Activated CD4-positive, alpha-beta T cell treated with anti-CD3 and anti-CD28 coated beads, Interleukin-2, amount 10 ng/mL, durations not matched to agents 24 days and 14 days (primary cell): ENCODE results near the gene TRAF2. TPM values are rescaled to one million over a fixed set of nuclear protein-coding genes. Genes with fewer than 3 reads are reported as not detected.
A peak's percentile ranks its signal among the peaks of the same experiment; 100 is the strongest.

Experiments
- DNase-seq: peaks from one replicate; pipeline ENCODE4 v3.0.0; 2022
- H3K27ac Mint-ChIP-seq: one replicate; pipeline ENCODE4 v1.8.0; 2022; ENCODE audit warnings: mild to moderate bottlenecking, mixed read lengths
- H3K27me3 Mint-ChIP-seq: one replicate; pipeline ENCODE4 v1.8.0; 2022; ENCODE audit warnings: mixed read lengths
- H3K36me3 Mint-ChIP-seq: one replicate; pipeline ENCODE4 v1.8.0; 2022; ENCODE audit warnings: low read depth, mild to moderate bottlenecking, mixed read lengths
- H3K4me1 Mint-ChIP-seq: one replicate; pipeline ENCODE4 v1.8.0; 2021; ENCODE audit warnings: mixed read lengths
- H3K4me3 Mint-ChIP-seq: one replicate; pipeline ENCODE4 v1.8.0; 2022; ENCODE audit warnings: mild to moderate bottlenecking, moderate library complexity, mixed read lengths
- H3K9me3 Mint-ChIP-seq: one replicate; pipeline ENCODE4 v1.8.0; 2021; ENCODE audit warnings: mixed read lengths
- intact Hi-C: fragments of 100-400 bp; cut with micrococcal nuclease; formaldehyde crosslinking; loops from one replicate; pipeline ENCODE4 v1.15.1; 2023
- total RNA-seq: library from RNA; stranded (reverse); gene quantifications from 2 replicates; pipeline ENCODE4 v1.2.3, GENCODE V29; 2022

TRAF2 gene
- total RNA-seq, 1 donor from 2014 or later, result 66.6 TPM

DNA sequence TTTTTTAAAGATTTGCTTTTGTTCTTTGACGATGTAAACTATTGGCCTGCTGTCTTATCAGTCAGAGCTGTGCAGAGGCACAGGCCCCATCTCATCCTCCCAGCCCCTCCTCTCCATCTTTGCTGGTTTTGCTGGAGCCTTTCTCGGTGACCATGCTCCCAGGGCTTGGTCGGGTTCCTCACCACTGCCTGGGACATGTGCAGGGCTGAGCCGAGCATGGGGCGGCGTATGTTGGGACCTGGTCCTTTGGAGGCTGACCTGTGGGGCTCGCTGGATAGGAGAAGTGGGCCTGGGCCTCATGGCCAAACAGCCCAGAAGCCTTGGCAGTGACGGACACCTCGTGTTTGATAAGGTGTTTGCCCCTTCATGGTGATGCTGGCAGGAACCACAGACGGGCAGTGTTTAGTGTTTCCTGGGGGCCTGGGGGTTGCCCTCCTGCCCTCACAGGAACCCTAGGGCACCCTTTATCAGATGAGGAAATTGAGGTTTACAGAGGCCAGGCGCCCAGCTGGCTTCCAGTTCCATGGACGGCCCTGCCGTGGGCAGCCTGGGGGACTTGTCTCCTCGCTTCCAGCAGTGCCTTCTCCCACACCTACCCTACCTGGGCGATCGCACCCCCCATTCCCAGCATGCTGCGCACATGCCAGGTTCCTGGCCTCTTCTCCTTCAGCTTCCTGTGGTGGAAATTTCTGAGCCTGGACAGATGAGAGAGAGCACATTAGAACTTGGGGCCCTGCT is 27.6 kb downstream of the TRAF2 start:
- Mint-ChIP-seq H3K4me3 (no peak overlapping the region), H3K27me3 (no peaks in the 10 kb centered on the region), H3K36me3 (peaks cover 53% of the 10 kb centered on the region), H3K27ac (peak overlapping the region; percentile 47), H3K9me3 (no peaks in the 10 kb centered on the region), H3K4me1 (peaks cover 9% of the 10 kb centered on the region)
- intact Hi-C loops, result no loop called here
- DNase-seq, result no peak

DNA sequence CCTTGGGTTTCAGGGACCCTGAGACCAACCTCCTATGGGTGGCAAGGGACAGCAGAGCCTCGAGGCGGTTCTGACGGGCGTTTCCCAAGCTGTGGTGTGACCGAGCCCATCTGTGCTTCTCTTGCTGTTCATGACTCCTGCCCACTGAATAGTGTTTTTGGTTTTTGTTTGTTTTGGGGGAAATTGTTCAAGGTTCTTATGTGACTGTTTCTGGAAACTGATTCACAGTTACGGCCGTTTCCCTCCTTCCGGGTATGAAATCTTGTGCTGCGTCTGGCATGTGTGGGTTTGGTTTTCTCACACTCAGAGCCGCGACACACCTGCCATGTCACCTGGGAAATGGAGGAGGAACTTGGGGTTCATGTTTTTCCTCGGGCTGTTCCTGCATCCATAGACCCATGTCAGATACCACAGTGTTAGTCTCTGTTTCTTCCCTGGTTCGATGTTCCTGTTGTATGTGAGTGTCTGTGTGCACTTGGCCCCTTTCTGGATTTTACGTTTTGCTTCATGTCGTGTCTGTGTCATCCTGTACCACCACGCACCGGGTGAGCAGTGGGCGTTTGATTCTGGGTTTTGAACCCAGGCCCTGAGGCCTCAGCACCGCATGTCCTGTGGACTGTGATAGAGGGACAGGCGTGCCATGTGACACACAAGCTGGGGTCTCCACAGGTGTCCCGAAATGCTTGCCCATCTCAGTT is 29.5 kb downstream of the TRAF2 start:
- Mint-ChIP-seq H3K36me3 (peaks cover 49% of the 10 kb centered on the region), H3K4me3 (no peak overlapping the region)
- intact Hi-C loops, result no loop called here

DNA sequence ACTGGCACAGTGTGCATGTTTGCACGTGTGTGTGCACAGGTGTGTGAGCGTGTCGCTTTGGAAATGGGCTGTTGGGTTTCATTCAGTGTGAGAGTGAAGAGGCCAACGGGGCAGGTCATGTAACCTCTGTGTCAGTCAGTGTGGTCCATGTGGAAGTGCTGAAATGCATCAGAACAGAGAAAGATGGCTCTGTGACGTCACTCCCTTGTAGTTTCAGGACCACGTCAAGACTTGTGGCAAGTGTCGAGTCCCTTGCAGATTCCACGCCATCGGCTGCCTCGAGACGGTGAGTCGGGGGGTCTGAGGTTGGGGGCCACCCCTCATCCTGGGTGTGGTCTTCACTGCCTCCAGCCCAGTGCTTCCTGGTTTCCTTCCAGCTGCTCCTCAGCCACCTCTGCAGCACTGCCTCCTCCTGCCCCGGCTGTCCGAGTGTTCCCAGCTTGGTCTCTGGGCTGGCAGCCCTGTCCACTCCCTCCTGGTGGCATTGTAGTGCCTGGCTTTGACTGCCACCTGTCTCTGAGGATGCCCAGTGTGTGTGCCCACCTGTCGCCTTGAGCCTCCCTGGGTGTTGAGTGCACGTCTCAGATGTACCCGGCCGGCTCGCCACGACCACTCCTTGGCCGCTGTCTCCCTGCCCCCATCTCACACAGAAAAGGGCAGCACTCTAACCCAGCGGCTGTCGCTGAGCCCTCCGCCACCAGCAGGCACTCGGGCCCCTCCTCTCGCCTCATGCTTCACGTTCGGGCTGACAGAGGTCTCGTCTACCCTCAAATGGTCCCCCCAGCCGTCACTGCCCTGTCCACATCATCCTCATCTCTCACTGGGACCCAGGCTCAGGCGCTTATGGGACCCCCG is 30.2 kb downstream of the TRAF2 start:
- H3K27me3 Mint-ChIP-seq, result no peaks in the 10 kb centered on the region
- H3K4me1 Mint-ChIP-seq, result peaks cover 5% of the 10 kb centered on the region
- no peak overlapping the region for H3K4me3 Mint-ChIP-seq
- DNase-seq, result no peak
- peaks cover 45% of the 10 kb centered on the region for H3K36me3 Mint-ChIP-seq
- intact Hi-C loops, result no loop called here
- peak overlapping the region; percentile 76 for H3K27ac Mint-ChIP-seq
- no peaks in the 10 kb centered on the region for H3K9me3 Mint-ChIP-seq

More for the DNA sequence above, 29.5 kb downstream of the TRAF2 start:
- H3K4me1 Mint-ChIP-seq, result peaks cover 5% of the 10 kb centered on the region
- no peaks in the 10 kb centered on the region for H3K9me3 Mint-ChIP-seq
- DNase-seq, result no peak
- H3K27ac Mint-ChIP-seq, result peak overlapping the region; percentile 76
- no peaks in the 10 kb centered on the region for H3K27me3 Mint-ChIP-seq

GRCh38 chr9:136917902-136918301 is 31.6 kb downstream of the TRAF2 start:
- Mint-ChIP-seq H3K36me3 (peaks cover 54% of the 10 kb centered on the region), H3K9me3 (no peaks in the 10 kb centered on the region), H3K4me3 (no peak overlapping the region), H3K27ac (peak overlapping the region; percentile 30), H3K4me1 (peaks cover 5% of the 10 kb centered on the region), H3K27me3 (no peaks in the 10 kb centered on the region)
- intact Hi-C loops, result no loop called here
- no peak for DNase-seq

GRCh38 chr9:136920069-136920468 is 33.8 kb downstream of the TRAF2 start:
- H3K27ac Mint-ChIP-seq, result no peak overlapping the region
- peaks cover 62% of the 10 kb centered on the region for H3K36me3 Mint-ChIP-seq
- no peak for DNase-seq
- no peaks in the 10 kb centered on the region for H3K9me3 Mint-ChIP-seq
- peaks cover 5% of the 10 kb centered on the region for H3K4me1 Mint-ChIP-seq
- H3K4me3 Mint-ChIP-seq, result no peak overlapping the region
- intact Hi-C loops, result no loop called here
- H3K27me3 Mint-ChIP-seq, result no peaks in the 10 kb centered on the region

GRCh38 chr9:136920734-136921231 is 34.5 kb downstream of the TRAF2 start:
- Mint-ChIP-seq H3K36me3 (peaks cover 60% of the 10 kb centered on the region), H3K27ac (no peak overlapping the region), H3K4me1 (peaks cover 5% of the 10 kb centered on the region), H3K9me3 (no peaks in the 10 kb centered on the region), H3K4me3 (no peak overlapping the region), H3K27me3 (no peaks in the 10 kb centered on the region)
- no peak for DNase-seq
- intact Hi-C loops, result no loop called here

- no peak overlapping the region for H3K27ac Mint-ChIP-seq
- no peak overlapping the region for H3K4me3 Mint-ChIP-seq
- no peaks in the 10 kb centered on the region for H3K9me3 Mint-ChIP-seq
- no peak for DNase-seq
- H3K36me3 Mint-ChIP-seq, result peaks cover 55% of the 10 kb centered on the region
- H3K4me1 Mint-ChIP-seq, result no peaks in the 10 kb centered on the region
- intact Hi-C loops, result no loop called here
- H3K27me3 Mint-ChIP-seq, result no peaks in the 10 kb centered on the region
Observed at GRCh38 chr9:136921307-136921706, 35.0 kb downstream of the TRAF2 start.

DNA sequence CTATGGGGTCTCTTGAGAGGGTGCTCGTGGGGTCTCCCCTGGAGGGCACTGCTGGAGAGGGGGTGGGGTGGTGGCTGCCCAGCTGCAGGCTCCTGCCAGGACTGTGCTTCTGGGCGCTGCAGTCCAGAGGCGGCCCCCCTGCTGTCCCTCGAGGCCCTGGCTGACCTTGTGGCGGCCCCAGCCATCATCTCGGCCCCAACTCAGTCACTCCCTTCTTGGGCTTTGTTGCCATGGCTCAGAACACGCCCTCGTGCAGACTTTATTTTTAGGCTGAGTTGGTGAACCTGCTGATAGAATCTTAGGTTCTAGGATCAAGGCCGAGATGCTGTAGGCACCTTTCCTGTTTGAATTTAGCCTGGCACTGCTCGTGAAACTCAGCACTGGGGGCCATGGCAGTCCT is 35.4 kb downstream of the TRAF2 start:
- no peaks in the 10 kb centered on the region for H3K4me1 Mint-ChIP-seq
- no peaks in the 10 kb centered on the region for H3K27me3 Mint-ChIP-seq
- intact Hi-C loops, result no loop called here
- DNase-seq, result no peak
- H3K27ac Mint-ChIP-seq, result no peak overlapping the region
- no peak overlapping the region for H3K4me3 Mint-ChIP-seq
- no peaks in the 10 kb centered on the region for H3K9me3 Mint-ChIP-seq
- H3K36me3 Mint-ChIP-seq, result peaks cover 58% of the 10 kb centered on the region

DNA sequence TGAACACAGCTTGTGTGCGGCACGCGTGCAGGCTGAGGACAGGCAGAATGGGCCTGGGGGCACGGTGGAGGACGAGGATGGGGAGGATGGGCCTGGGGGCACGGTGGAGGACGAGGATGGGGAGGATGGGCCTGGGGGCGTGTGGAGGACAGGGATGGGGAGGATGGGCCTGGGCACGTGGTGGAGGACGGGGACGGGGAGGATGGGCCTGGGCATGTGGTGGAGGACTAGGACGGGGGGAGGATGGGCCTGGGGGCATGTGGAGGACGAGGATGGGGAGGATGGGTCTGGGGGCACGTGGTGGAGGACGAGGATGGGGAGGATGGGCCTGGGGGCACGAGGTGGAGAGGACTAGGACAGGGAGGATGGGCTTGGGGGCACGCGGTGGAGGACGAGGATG is 36.2 kb downstream of the TRAF2 start:
- Mint-ChIP-seq H3K27ac (peak overlapping the region; percentile 60), H3K4me1 (no peaks in the 10 kb centered on the region), H3K36me3 (peaks cover 54% of the 10 kb centered on the region), H3K9me3 (no peaks in the 10 kb centered on the region), H3K27me3 (no peaks in the 10 kb centered on the region), H3K4me3 (no peak overlapping the region)
- intact Hi-C loops, result no loop called here
- DNase-seq, result no peak

DNA sequence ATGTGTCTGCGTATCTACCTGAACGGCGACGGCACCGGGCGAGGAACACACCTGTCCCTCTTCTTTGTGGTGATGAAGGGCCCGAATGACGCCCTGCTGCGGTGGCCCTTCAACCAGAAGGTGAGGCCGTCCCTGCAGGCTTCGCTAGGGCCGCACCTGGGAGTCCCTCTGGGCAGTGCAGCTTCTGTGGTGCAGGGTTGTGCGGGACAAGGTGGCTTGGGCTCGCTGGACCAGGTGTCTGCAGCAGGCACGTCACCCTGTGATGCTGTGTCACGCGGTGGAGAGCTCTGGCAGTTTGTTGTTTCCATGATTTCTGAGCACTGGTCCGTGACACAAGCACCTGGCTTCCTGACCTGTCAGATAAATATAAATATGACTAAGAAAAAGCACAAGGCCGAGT is 37.6 kb downstream of the TRAF2 start:
- Mint-ChIP-seq H3K4me1 (no peaks in the 10 kb centered on the region), H3K27ac (no peak overlapping the region), H3K4me3 (no peak overlapping the region), H3K9me3 (no peaks in the 10 kb centered on the region), H3K36me3 (peaks cover 58% of the 10 kb centered on the region), H3K27me3 (no peaks in the 10 kb centered on the region)
- DNase-seq, result no peak
- intact Hi-C loops, result no loop called here

- Mint-ChIP-seq H3K4me3 (no peak overlapping the region), H3K4me1 (no peaks in the 10 kb centered on the region), H3K36me3 (peaks cover 58% of the 10 kb centered on the region), H3K9me3 (no peaks in the 10 kb centered on the region), H3K27me3 (no peaks in the 10 kb centered on the region), H3K27ac (no peak overlapping the region)
- no peak for DNase-seq
- intact Hi-C loops, result no loop called here
Observed at GRCh38 chr9:136925414-136926153, 39.3 kb downstream of the TRAF2 start.

DNA sequence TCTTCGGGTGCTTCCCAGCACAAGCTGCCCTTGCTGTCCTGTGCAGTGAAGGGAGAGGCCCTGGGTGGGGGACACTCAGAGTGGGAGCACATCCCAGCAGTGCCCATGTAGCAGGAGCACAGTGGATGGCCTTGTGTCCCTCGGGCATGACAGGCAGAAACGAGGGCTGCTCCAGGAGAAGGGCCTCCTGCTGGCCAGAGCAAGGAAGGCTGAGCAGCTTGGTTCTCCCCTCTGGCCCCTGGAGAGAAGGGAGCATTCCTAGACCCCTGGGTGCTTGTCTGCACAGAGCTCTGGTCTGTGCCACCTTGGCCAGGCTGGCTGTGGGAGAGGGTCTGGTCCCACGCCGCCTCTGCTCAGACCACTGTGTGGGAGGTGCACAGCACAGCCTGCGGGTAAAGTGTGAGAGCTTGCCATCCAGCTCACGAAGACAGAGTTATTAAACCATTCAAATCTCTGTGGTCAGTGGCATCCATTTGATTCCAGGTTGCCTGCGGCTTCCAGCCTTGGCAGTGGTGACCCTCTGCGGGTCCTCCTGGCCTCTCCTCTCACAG is 39.9 kb downstream of the TRAF2 start:
- DNase-seq, result no peak
- H3K4me3 Mint-ChIP-seq, result no peak overlapping the region
- no peaks in the 10 kb centered on the region for H3K27me3 Mint-ChIP-seq
- no peak overlapping the region for H3K27ac Mint-ChIP-seq
- intact Hi-C loops, result no loop called here
- no peaks in the 10 kb centered on the region for H3K4me1 Mint-ChIP-seq
- peaks cover 58% of the 10 kb centered on the region for H3K36me3 Mint-ChIP-seq
- H3K9me3 Mint-ChIP-seq, result no peaks in the 10 kb centered on the region

- no peak for DNase-seq
- H3K27me3 Mint-ChIP-seq, result no peaks in the 10 kb centered on the region
- H3K27ac Mint-ChIP-seq, result no peak overlapping the region
- no peak overlapping the region for H3K4me3 Mint-ChIP-seq
- intact Hi-C loops, result no loop called here
- H3K4me1 Mint-ChIP-seq, result peaks cover under 1% of the 10 kb centered on the region
- H3K9me3 Mint-ChIP-seq, result no peaks in the 10 kb centered on the region
- peaks cover 63% of the 10 kb centered on the region for H3K36me3 Mint-ChIP-seq
Observed at GRCh38 chr9:136926749-136927148, 40.4 kb downstream of the TRAF2 start.
